Gastroesophageal sphincter (tissue), 4 donors: ENCODE results near the gene PPP1R14C. TPM values are rescaled to one million over a fixed set of nuclear protein-coding genes. Genes with fewer than 3 reads are reported as not detected.

Experiments used
- ATAC-seq: fragments of 150-250 bp; one replicate; pipeline ENCODE4 v1.9.1; 2016; ENCODE audit warnings: mild to moderate bottlenecking, moderate library complexity
- H3K27ac ChIP-seq, 4 donors: fragments of 200-600 bp; sonication (generic) in 3 of 4; 1 replicate in 3 of 4; 2 replicates in 1 of 4; pipeline ENCODE4 v1.5.1; 2016 to 2019
- H3K27me3 ChIP-seq: fragments of 200-600 bp; sonication (generic); one replicate; pipeline ENCODE4 v1.5.1; 2019
- H3K36me3 ChIP-seq, 2 donors: fragments of 200-600 bp; sonication (generic); one replicate each; pipeline ENCODE4 v1.5.1; 2019; ENCODE audit warnings: control low read depth in 1 of 2
- H3K4me1 ChIP-seq, 3 donors: fragments of 200-600 bp; sonication (generic); 1 replicate in 2 of 3; 2 replicates in 1 of 3; pipeline ENCODE4 v1.5.1; 2016 to 2019; ENCODE audit warnings: control low read depth in 2 of 3
- H3K4me3 ChIP-seq, 2 donors: fragments of 200-600 bp; sonication (generic); one replicate each; pipeline ENCODE4 v1.5.1; 2019; ENCODE audit warnings: mild to moderate bottlenecking in 1 of 2, moderate library complexity in 1 of 2
- H3K9me3 ChIP-seq, 3 donors: fragments of 200-600 bp; sonication (generic); one replicate each; pipeline ENCODE4 v1.5.1; 2017 to 2019; ENCODE audit warnings: control low read depth in 2 of 3
- CTCF ChIP-seq, 4 experiments: fragments of 200-600 bp in 2 of 4; fragments of 450-650 bp in 2 of 4; sonication (generic) in 1 of 4; IDR thresholded peaks; one replicate each; pipeline ENCODE4 v1.5.1; 2017 to 2019; ENCODE audit warnings: antibody characterized with exemption in 4 of 4, mild to moderate bottlenecking in 2 of 4, moderate library complexity in 2 of 4
- EP300 ChIP-seq: sonication (generic); formaldehyde crosslinking; IDR thresholded peaks from one replicate; pipeline ENCODE4 v1.6.1; 2017; ENCODE audit warnings: antibody characterized with exemption, mild to moderate bottlenecking
- POLR2A ChIP-seq, 2 donors: fragments of 450-650 bp; IDR thresholded peaks; one replicate each; pipeline ENCODE4 v1.6.1; 2017; ENCODE audit warnings: antibody characterized with exemption in 2 of 2, mild to moderate bottlenecking in 2 of 2, moderate library complexity in 1 of 2
- POLR2AphosphoS5 ChIP-seq: sonication (generic); formaldehyde crosslinking; IDR thresholded peaks from one replicate; pipeline ENCODE4 v1.6.1; 2017; ENCODE audit warnings: antibody characterized with exemption
- WGBS, 2 donors: methylation state at CpG; one replicate each; pipeline ENCODE4 v1.1.5; 2018; ENCODE audit warnings: low coverage in 1 of 2; 5-methylcytosine and 5-hydroxymethylcytosine counted together
- total RNA-seq, 4 donors: library from RNA; depleted of rRNA; stranded (reverse); fragments of >200 nt; gene quantifications; one replicate each; pipeline ENCODE4 v1.1.0, GENCODE V29; 2016

The PPP1R14C gene
- total RNA-seq, 4 donors from 2014 or later = 0.12 to 1.5 TPM; not detected in 2

GRCh38 chr6:150201285-150201684, 58.4 kb downstream of the PPP1R14C start:
- Histone ChIP-seq H3K27me3 (peaks cover 5% of the 10 kb centered on the region), H3K36me3 (no peaks in the 10 kb centered on the region), H3K27ac (no peak overlapping the region), H3K4me1 (peaks cover 0 to 11% (median 0%) of the 10 kb centered on the region in 3 donors), H3K9me3 (no peaks in the 10 kb centered on the region), H3K4me3 (no peak overlapping the region)
- WGBS, 2 donors = 94 to 97% methylated on average over 6 to 8 of the region's 8 CpGs
- no peak for ATAC-seq
- TF ChIP-seq POLR2AphosphoS5 (no peak), EP300 (no peak), CTCF (IDR thresholded peaks at IDR 0.05) (no peak), POLR2A (IDR thresholded peaks at IDR 0.05) (no peak)

GRCh38 chr6:150201772-150202329, 59.0 kb downstream of the PPP1R14C start:
- TF ChIP-seq POLR2AphosphoS5 (no peak), EP300 (no peak), CTCF (IDR thresholded peaks at IDR 0.05) (no peak), POLR2A (IDR thresholded peaks at IDR 0.05) (no peak)
- 63 to 92% methylated on average over 4 to 6 of the region's 9 CpGs for WGBS, 2 donors
- Histone ChIP-seq H3K9me3 (no peaks in the 10 kb centered on the region), H3K4me3 (no peak overlapping the region), H3K27ac (no peak overlapping the region), H3K36me3 (no peaks in the 10 kb centered on the region), H3K4me1 (peaks cover 0 to 5% (median 0%) of the 10 kb centered on the region in 3 donors), H3K27me3 (peaks cover 7% of the 10 kb centered on the region)
- no peak for ATAC-seq

- H3K27me3 ChIP-seq = peaks cover 8% of the 10 kb centered on the region
- 63% methylated on average over 1 of the region's 8 CpGs; no CpG with 5 or more reads in 1 of the 2 donors for whole genome bisulfite sequencing, 2 donors
- no peaks in the 10 kb centered on the region for H3K36me3 ChIP-seq
- no peak for ATAC-seq
- H3K9me3 ChIP-seq = no peaks in the 10 kb centered on the region
- H3K4me3 ChIP-seq = no peak overlapping the region
- no peaks in the 10 kb centered on the region for H3K4me1 ChIP-seq
- TF ChIP-seq POLR2A (IDR thresholded peaks at IDR 0.05) = no peak
- no peak for TF ChIP-seq CTCF (IDR thresholded peaks at IDR 0.05)
- no peak for TF ChIP-seq POLR2AphosphoS5
- no peak for TF ChIP-seq EP300
- no peak overlapping the region for H3K27ac ChIP-seq
Observed at GRCh38 chr6:150202404-150202803, 59.6 kb downstream of the PPP1R14C start.

- H3K9me3 ChIP-seq = no peaks in the 10 kb centered on the region
- H3K27ac ChIP-seq = no peak overlapping the region
- no peaks in the 10 kb centered on the region for H3K36me3 ChIP-seq
- 75 to 77% methylated on average over 3 of the region's 3 CpGs for WGBS, 2 donors
- ATAC-seq = no peak
- no peaks in the 10 kb centered on the region for H3K4me1 ChIP-seq
- H3K4me3 ChIP-seq = no peak overlapping the region
- no peak for TF ChIP-seq EP300
- TF ChIP-seq POLR2AphosphoS5 = no peak
- TF ChIP-seq POLR2A (IDR thresholded peaks at IDR 0.05) = no peak
- TF ChIP-seq CTCF (IDR thresholded peaks at IDR 0.05) = no peak
- peaks cover 8% of the 10 kb centered on the region for H3K27me3 ChIP-seq
Observed at GRCh38 chr6:150202934-150203333, 60.1 kb downstream of the PPP1R14C start.

GRCh38 chr6:150203378-150203777, 60.5 kb downstream of the PPP1R14C start:
- 88 to 98% methylated on average over 7 to 11 of the region's 12 CpGs for WGBS, 2 donors
- H3K9me3 ChIP-seq = no peaks in the 10 kb centered on the region
- no peak overlapping the region for H3K4me3 ChIP-seq
- ATAC-seq = no peak
- TF ChIP-seq POLR2AphosphoS5 = no peak
- no peak for TF ChIP-seq EP300
- no peak for TF ChIP-seq POLR2A (IDR thresholded peaks at IDR 0.05)
- TF ChIP-seq CTCF (IDR thresholded peaks at IDR 0.05) = no peak
- no peaks in the 10 kb centered on the region for H3K36me3 ChIP-seq
- H3K4me1 ChIP-seq = no peaks in the 10 kb centered on the region
- no peak overlapping the region for H3K27ac ChIP-seq
- H3K27me3 ChIP-seq = peaks cover 8% of the 10 kb centered on the region
